HG02943 (cell line): ENCODE measurements around the gene PPM1G.

Experiments
- ATAC-seq: cut with Tn5 transposase; IDR thresholded peaks from one replicate; pipeline ENCODE4 v1.9.1; 2021; ENCODE audit warnings: mild to moderate bottlenecking, low read depth, moderate library complexity; ENCODE audit not compliant: unreplicated experiment

Gene PPM1G

DNA sequence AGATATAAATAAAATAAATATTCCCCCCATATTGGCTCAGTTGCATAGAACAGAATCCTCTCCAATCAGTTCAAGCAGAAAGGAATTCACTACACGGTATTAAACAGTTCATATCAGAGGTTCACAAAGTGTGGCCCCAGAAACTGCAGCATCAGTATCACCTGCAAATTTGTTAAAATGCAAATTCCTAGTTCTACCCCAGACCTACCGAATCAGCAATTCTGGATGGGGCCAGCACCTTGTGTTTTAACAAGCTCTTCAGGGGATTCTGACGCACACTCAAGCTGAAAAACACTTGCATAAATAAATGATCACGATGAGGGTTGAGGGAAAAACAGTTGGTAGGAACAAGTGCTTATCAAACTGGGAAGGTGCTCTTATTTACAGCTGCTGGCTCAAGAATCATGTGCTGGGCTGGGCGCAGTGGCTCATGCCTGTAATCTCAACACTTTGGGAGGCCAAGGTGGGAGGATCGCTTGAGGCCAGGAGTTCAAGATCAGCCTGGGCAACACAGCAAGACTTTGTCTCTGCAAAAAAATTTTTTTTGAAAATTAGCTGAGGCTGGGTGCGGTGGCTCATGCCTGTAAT is 59.2 kb downstream of the PPM1G start:
- no peak for ATAC-seq

DNA sequence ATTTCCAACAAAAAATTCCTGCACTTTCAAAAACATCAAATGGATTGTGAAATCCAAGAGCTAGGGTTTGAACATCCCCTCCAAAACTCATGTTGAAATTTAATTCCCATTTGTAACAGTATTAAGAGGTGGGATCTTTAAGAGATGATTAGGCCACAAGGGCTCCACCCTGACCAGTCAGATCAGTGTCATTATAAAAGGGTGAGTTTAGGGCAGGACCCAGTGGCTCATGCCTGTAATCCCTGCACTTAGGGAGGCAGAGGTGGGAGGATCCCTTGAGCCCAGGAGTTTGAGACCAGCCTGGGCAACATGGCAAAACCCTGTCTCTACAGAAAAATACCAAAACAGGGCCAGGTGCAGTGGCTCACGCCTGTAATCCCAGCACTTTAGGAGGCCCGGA is 61.8 kb downstream of the PPM1G start:
- ATAC-seq = no peak

DNA sequence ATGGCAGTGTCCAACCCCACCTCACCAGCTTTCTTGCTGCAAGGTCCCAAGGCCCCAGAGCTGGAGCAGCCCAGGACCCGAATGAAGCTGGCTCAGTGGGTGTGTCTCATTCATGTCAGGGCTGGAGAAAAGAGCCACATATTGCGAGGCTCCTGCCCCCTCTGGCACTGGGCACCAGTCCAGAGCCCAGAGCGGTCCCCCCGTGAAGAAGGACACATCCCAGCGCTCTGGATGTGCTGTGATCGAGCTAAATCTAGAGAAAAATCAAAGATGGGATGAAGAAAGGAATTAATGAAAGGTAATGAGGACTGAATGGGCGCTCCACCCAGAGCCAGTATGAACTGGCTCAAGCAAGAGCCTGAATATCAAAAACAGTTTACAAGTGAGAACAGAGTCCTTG is 73.2 kb downstream of the PPM1G start:
- ATAC-seq = no peak

DNA sequence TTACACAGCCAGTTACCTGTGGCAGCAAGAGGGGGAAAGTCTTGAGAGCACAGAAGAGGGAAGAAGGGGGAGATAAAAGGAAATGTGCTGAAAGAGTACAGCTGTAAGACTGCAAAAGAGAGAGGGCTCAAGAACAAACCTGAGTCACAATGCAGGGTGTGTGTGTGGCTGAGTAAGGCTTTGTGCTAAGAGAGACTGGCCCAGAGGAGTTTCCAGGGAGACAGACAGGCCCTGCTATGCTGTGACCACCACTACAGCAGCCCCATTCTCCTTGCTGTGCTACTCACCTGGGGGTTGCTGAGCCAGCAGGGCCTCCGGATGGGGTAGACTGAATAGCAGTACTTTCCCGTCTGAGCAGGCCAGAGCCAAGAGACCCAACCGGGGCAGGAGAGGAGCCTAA is 74.1 kb downstream of the PPM1G start:
- ATAC-seq = no peak
